GM19099 (cell line): Measurements from ENCODE around the gene STIMATE.

Experiments used
- POLR2A ChIP-seq: IDR thresholded peaks from 3 replicates; pipeline ENCODE4 v1.6.1; 2011; ENCODE audit warnings: low read depth; ENCODE audit not compliant: insufficient read length; ENCODE audit errors: extremely low read depth

The STIMATE gene

DNA sequence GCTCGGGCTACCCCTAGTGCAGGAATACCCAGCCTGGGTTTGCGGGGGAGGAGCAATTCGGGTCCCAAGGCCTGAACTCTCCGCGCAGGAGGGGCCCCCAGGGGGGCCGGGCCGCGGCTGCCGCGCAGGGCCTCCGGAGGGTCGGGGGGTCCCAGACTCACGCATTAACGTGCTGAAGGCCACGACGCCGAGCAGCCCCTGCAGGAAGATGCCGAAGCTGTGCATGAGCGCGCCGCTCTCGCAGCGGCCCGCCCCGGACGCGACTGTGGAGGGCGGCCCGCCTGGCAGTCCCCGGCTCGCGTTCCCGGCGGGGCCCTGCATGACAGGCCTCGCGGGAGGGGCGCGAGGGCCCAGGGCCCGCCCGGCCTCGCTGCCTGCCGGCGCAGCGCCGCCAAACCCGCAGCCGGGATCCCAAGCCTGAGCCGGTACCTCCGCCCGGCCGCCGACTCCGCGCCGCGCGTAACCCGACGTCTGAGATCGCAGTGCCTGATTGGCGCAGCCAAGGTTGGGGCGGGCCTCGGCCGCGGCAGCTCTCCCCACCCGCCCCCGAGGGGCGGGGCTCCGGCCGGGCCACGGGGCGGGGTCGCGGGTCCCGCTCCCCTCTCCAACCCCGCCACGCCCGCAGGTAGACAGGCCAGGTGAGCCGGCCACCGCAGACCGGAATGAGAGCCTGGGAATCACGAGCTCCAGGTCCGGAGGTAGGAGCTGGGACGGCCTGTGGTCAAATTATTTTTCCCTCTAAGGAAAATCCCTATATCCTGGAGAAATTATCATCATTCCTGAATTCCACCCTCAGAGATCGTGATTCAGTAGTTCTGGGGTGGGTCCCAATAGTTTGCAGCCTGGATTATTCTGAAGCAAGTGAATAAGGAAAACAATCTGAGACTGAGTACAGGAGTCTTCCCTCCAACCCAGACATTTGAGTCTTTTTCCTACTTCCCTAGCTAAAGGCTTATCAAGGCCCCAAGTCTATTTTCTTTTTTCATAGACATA lies at the start of gene STIMATE:
Gene STIMATE, minus strand, starts transcription at position 419 of the 993 bp plus-strand sequence. Its CDS starts 98 bp downstream, at position 321.
- peak; percentile 78 for TF ChIP-seq POLR2A

DNA sequence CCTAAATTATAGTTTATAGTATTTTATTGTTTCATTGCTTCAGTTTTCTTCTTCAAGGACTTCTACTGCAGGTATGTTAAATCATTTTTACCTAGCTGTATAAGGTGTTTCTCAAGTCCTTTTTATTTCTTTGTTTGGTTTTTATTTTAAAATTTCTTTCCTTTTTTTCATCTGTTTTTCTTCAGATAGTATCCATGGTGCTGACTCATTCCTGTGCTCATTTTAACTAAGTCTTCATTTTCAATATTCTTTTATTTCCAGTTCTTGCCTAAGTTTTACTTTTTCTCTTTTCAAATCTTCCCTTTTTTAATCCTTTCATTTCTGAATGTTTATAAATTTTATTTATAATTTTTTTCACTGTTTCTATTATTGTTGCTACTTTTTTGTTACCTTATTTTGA lies 42.3 kb upstream of the STIMATE start:
- no peak for TF ChIP-seq POLR2A

DNA sequence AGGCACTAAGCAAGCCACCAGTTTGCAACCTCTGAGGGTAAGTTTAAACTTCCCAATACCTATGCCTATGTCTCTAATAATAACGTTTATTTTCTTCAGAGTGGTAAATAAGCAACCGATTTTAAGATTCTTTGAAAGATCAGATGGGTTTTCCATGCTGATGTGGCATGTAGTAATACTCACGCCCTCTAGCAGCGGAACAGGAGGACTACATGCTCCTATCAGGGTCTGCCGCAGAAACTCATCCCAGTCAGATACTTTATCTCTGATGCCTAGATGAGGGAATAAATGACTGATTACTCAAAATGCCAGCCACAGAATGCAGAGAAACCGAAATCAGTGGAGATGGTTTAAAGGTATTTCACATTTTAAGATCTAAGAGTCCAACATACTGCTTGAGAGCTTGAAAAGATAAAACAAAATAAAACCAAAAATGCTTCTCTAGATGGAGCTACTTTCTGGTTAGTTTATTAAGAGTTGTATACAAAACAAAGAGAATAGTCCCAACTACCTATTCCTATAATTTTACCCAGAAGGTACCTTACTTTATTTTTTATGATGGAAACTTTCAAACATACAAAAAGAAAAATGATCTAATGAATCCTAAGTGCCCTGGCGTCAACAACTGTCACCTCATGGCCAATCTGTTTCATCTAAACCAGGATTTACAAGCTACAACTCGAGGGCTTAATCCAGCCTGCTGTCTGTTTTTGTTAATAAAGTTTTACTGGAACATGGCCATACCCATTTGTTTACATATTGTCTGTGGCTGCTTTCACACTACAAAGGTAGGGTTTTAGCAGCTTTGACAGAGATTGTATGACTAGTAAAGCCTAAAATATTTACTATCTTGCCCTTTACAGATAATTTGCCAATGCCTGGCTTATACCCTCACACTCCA lies 37.5 kb upstream of the STIMATE start:
- TF ChIP-seq POLR2A, result no peak

DNA sequence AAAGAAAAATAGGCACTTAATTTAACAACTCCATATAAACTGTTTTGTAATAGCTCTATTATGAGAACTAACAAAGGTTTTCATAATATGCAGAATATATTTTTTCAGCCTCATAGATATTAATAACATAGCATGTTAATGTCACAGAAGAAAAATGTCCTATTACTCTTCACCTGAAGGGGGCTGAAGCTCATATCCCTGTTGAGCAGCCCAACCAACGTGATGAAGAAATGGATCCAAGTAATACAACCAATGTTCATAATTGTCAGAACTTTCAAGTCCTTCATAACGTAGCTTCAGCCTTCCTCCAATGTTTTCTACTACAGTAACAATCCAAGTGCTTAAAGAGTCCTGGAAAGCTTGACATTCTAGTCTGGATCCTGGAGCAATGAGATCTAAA lies 34.5 kb upstream of the STIMATE start:
- TF ChIP-seq POLR2A, result no peak

DNA sequence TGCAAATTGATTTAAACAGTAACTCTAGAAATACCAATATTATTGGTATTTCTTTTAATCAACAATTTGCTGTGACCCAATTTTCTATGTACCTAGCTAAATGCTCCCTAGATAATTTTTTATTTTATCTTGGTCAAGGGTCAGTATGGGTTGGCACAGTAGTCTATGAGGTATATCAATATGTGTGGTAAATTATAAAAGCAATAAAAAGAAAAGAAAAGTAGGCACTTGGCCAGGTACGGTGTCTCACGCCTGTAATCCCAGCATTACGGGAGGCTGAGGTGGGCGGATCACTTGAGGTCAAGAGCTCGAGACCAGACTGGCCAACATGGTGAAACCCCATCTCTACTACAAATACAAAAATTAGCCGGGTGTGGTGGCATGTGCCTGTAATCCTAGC lies 34.0 kb upstream of the STIMATE start:
- no peak for TF ChIP-seq POLR2A

DNA sequence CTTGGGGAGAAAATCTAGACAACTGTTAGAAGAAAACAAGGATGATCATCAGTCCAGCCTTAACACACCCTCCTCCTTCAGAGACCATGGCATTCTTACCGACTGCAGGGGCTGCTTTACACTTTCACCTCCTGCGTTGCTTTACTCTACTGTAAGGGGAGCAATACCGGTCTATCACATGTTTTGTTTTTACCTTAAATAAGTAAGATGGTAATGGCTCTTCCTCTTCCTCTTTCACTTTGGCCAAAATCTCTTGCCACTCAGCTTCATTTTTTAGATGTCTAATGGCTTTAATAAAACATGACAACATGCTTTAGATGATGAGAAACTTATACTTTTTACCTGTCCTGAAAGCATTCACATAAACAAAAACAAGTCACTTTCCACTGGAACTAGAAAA lies 33.4 kb upstream of the STIMATE start:
- TF ChIP-seq POLR2A, result no peak

DNA sequence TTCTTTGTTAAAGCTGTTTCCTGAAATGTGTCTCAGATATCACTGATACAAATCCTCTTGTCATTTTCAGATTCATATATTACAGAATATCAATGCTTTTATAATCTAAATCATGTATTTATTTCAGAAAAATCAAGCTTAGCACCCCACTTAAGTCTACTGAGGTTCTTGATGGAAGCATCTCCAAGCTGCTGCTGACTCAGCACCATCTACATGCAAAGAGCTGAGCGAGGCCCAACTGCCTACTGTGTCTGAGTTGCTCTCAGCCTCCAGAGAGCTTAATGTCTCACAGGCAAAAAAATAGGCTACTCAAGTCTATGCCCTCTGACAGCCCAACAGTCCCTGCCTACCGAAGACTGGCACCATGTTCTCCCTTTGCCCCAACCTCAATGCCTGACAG lies 29.2 kb upstream of the STIMATE start:
- TF ChIP-seq POLR2A, result no peak

DNA sequence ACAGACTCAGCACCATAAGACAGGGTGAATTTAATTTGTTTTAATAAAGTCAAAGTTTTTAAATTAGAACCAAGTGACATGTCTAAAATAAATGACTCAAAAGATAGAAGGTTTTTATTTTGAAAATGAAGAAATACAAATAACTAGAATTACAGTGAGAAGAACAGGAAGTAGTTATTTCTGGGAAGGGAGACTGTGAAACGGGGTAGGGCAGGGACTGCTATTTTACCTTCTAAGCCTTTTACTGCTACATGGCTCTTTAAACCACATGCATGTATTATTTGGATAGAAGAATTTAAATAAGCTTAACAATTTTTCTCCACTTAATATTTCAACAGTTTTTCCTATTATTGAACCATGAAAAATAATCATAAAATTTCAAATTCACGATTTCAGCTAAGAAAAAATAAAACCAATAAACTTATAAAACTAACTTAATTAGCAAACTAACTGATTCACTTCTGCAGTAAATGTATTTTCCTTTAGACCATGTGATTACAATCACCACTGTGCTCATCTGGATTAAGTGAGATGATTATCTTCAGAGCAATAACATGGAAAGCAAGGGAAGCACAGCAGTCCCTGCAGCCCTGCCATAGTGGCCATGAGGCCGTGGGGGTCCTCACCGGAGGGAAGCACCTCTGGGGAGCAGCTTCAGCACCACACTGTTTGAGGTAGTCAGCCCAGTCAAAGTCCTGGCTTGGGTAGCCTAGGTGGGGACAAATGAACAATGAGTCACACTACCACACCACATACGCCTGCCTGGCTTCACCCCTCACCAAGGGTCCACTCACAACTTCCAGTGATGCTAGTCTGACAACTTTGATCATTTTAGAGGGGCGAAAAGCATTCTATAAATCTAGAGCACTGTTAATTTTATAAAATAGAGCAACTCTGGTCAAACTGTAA lies 28.3 kb upstream of the STIMATE start:
- TF ChIP-seq POLR2A, result no peak

DNA sequence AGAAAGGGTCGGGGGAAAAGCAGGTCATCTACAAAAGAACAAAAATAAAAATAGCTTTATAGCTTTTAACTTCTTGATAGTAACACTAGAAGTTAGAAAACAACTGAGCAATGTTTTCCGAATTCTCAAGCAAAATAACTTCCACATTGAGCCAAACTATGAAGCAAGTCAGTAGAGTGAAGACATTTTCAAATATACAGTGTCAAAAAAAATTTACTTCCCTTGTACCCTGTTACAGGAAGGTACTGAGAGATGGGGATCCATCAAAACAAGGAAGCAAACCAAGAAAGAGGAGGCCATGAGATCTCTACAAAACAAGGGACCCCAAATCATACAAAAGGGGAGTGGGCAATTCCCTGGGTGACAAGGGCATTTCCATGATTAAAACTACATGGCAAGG lies 26.6 kb upstream of the STIMATE start:
- no peak for TF ChIP-seq POLR2A

DNA sequence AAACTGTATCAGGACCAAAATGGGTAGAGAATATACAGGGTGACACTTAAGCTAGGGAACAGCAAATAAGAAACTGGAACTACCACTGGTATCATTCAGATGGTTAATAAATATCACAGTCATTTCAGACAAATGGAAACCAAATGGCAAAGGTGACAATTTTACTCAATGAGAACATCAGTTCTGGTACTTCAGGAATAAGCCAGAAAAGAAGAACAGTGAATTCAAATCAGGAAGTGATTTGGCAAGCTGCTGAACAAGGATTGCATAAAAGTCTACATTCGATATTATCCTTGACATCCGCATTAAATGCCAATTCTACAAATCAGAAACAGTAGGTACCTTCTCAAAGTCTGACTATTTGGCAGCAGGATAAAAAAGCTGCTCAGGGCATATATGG lies 23.5 kb upstream of the STIMATE start:
- TF ChIP-seq POLR2A, result no peak

DNA sequence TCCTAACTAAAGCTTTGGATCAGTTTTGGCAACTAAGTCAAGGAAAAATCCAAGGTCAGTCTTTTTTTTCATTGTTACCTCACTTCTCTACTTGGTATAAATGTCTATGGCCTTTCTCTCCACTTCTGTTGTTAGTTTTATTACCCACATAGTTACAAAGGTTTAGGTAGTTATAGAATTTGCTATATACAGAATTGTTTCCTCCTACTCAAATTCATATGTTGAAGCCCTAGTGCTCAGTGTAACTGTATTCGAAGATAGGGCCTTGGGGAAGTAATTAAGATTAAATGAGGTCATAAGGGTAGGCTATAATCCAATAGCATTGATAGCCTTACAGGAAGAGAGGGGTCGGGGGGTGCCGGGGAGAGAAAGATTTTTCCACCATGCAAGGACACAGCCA lies 19.7 kb upstream of the STIMATE start:
- no peak for TF ChIP-seq POLR2A

DNA sequence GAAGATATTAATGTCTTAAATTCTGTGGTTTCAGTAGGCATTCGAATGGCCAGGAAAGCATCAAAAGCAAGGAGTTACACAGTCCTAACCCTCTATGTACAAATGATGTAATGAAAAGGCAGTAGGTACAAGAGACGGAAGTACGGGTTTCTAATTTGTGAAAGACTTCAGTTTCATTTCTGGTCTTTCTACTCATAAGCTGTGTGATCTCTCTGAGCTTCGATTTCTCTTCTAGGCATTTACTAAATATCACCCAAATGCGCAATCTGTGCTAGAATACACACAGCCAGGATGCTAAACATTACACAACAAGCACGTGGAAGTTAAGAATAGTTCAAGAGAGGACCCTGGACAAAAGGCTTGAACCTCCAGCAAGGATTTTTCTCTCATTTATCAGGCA lies 17.9 kb upstream of the STIMATE start:
- no peak for TF ChIP-seq POLR2A

DNA sequence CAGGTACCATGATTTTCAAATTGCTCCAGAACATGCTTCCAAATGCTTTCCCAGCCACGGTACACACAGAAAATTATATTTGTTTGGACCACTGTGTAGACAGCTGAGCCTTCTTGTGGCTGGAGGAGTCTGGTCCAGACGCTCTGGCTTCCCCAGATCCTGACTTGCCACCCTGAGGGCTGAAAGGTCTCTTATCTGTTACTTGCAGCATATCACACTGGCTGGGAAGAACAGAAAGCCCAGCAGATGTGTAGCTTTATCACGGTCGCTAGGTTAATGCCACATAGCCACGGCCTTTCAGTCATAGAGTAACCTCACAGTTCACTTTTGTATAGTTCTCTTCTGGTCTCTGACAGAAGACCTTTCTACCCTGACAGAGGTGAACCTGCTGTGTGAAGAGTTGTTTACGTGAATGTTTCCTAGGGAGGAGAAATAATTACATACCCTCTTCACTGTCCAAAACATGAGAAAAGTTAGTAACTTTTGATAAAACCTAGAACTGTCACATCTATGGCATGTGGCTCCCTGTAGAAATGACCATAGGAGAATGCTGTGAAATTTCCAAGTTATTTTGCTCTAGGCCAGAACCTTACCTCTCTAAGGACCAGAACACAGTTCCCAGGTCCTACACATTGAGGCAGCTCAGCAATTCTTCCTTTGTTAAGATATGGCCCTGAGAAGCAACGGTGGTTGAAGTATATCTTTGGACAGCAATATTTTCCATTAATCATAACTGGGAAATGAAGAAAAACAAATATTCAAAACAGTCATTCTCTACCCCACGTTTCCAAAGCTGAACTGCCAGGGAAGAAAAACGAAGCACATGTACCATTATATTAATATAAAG lies 15.8 kb upstream of the STIMATE start:
- TF ChIP-seq POLR2A, result no peak

DNA sequence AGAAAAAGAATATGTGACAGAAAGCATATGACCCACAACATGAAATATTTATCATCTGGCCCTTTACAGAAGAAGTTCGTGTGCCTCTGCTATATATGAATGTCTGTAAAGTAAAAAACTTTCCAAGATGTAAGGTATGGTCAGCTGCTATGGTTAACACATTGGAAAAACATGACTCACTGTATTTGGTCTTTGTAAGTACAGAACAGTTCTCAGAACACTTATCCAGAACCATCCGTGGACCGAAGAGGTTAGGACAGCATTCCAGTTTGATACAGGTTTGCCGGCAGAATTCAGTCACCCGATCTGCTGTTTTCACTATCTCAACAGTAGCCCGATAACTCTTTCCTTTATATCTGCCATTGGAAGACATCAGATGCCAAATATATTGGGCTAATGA lies 13.5 kb upstream of the STIMATE start:
- no peak for TF ChIP-seq POLR2A

DNA sequence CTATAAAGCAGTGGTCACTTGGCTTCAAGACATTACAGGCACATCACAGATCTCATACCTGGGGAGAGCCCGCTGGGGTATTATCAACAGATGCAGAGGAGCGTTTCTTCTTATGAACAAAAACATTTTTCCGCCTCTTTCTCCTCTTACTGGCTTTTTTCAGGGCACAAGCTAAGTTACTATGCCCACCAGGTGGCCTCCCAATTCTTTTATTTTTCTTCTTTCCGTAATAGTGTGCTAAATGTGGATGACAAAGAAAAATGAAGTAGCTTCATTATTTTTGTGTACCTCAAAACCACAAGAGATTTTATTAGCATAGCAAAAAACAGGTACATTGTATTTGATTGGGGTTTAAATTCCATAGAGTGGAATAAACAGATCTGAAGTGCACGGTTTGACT lies 10.1 kb upstream of the STIMATE start:
- TF ChIP-seq POLR2A, result no peak
